GM18508 (cell line): ENCODE measurements around the gene H2BK1.

Source experiments
- ATAC-seq: cut with Tn5 transposase; IDR thresholded peaks from one replicate; pipeline ENCODE4 v1.9.1; 2021; ENCODE audit warnings: moderate number of reproducible peaks; ENCODE audit not compliant: insufficient read depth, unreplicated experiment

H2BK1 gene

DNA sequence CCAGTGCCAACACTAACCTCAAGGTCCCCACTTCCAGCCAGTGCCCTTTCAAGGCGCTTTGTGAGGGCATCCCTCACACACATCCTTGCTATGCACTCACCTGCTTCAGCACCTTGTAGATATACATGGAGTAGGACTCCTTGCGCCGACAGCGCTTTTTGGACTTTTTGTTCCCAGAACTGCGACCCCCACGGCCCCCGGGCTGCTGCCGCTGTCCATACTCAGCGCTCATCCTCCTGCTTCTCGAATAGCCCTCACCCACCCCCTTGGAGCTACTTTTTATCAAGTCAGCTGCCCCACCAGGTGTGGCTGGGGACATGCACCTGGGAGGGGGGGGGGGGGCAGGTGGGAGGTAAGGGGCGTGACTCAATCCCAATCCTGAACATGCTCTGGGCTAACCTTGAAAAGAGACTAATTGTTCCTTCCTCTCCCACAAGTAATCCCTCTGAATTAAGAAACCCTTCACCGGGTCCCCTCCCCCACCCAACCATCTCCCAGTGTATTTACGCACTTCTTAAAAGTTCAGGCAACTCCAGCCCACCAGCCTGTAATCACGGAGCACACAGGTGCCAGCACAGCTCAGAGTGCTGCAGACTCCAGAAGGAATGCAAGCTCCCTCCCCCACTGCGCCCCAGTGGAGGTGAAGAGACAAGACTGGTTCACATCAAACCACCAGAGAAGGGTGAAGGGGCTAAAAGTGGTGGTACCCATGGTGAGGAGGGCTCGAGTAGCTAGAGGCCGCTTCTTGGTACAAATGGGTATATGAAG lies at the start of gene H2BK1:
Gene H2BK1 (minus strand): TSS at position 402 of the 768 bp plus-strand sequence. CDS start 170 bp downstream, at position 232.
- ATAC-seq = no peak

DNA sequence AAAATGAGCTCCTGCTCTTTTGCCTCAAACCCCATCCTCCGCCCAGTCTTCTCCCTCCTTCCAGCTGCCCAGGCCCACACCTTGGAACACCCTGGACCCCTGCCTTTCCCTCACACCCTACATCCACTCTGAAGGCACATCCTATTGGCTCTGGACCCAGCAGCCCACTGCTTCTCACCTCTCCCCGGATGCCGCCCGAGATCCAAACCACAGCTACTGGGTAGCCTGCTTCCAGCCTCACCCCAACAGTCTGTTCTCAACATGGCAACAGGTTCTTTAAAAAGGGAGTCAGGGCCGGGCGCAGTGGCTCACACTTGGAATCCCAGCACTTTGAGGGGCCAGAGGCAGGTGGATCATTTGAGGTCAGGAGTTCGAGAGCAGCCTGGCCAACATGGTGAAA lies 47.7 kb upstream of the H2BK1 start:
- no peak for ATAC-seq

DNA sequence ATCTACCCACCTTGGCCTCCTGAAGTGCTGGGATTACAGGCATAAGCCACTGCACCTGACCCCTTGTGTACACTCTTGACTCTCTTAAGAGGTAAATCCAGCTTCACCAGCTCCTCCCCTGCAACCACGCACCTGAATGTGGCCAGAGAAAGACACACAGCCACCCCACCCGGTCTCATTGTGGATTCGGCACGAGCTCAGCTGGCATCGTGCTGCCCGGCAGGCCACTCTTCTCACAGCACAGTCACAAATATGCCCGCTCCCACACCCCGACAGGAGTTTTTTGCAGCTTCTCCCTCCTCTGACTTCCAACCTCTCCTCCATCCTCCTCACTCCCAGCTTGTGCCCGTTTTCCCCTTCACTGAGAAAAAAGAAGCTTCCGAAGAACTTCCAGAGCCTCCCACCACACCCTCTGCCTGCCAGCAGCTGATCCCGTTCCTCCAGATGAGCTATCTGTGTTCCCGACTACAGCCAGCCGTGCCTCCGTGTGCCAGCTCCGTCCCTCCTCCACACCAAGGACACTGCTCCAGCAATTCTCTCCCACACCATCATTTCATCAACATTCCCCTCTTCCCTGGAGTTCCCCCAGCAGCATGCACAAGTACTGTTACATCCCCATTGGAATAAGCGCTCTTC lies 46.2 kb upstream of the H2BK1 start:
- no peak for ATAC-seq

DNA sequence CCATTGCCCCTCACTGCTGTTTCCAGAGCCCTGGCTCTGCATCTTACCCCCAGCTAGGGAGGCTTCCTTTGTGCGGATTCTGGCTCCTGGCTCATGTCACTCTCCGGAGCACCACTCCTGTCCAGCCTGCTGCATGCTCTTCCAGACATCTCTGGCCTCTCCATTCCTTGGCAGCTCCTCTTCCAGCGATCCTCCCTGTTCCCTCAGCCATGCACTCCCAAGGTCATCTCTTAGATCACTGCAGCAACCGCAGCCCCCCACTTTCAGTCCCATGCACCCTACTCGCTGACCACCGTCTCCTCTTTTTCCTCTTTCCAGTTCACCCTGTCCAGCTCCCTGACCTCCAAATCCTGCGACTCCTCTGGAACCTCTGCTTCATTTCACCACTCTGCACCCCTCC lies 45.1 kb upstream of the H2BK1 start:
- ATAC-seq = no peak

GRCh38 chr7:151254851-151255250 lies 44.6 kb upstream of the H2BK1 start:
- no peak for ATAC-seq

DNA sequence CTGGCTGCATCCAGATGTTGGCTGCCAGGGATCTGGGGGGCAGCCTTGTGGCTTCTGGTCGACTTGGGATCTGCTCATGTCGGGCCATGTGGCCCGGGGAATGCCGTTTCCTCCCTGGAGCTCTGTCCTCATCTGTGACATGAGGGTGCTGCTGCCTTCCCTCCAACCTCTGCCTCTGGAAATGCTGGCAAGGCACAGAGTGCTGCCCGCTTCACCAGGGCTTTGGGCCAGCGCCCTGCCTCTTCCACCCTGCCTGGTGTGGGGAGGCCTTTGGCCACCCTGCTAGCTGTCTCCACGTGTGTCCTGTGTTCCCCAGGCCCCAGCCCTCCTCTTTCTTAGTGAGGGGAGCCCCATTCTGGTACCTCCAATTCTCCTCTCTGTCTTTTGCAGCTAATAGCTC lies 44.0 kb upstream of the H2BK1 start:
- no peak for ATAC-seq

GRCh38 chr7:151252961-151253711 lies 42.8 kb upstream of the H2BK1 start:
- no peak for ATAC-seq

DNA sequence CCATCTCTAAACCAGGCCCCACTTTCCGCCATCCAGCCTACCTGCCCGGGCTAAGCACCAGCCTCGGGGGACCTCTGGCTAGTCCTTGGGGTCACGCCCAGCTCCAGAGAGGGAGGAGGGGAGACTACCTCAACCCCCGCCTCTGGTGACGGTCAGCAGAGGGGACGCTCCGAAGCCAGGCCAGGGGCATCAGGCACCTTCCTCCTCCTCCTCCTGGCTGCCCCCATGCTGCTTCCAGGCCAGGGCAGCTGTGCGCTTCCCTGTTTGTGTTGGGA lies 42.2 kb upstream of the H2BK1 start:
- no peak for ATAC-seq

GRCh38 chr7:151251689-151252560 lies 41.6 kb upstream of the H2BK1 start:
- ATAC-seq = no peak

GRCh38 chr7:151251328-151251688 lies 41.0 kb upstream of the H2BK1 start:
- ATAC-seq = no peak

- no peak for ATAC-seq
Measured at GRCh38 chr7:151250181-151251132, 40.2 kb upstream of the H2BK1 start.

- ATAC-seq = no peak
Measured at GRCh38 chr7:151249732-151250072, 39.4 kb upstream of the H2BK1 start.

DNA sequence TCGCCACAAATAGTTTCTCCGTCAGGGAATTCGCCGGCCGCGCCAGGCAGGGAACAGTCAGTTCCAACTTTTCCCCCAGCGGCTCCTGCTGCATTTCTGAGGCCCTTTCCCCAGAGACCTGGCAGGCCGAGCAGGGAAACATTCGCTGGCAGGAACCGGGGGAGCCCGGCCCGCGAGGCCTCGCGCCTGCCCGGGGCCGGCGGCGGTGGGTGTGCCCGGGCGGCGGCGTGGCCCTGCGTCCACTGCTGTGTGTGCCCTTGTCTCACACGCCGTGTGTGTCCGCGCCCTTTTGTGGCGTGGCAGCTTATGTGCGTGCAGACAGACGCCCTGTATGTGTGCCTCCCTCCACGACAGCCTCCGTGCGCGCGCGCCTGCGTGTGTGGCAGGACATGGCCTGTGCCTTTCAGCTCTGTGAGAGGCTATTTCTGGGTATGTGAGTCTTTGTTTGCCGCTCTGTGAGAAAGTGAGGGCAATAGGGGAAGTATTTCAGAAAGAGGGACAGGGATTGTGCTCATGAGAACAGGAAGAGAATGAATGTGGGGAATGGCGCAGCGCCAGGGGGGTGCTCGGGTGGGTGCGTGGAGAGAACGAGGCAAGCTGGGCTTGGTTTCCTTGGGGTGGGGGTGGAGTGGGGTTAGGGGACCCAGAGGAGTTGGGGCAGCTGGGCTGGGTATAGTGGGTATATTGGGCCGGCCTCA lies 38.9 kb upstream of the H2BK1 start:
- no peak for ATAC-seq

DNA sequence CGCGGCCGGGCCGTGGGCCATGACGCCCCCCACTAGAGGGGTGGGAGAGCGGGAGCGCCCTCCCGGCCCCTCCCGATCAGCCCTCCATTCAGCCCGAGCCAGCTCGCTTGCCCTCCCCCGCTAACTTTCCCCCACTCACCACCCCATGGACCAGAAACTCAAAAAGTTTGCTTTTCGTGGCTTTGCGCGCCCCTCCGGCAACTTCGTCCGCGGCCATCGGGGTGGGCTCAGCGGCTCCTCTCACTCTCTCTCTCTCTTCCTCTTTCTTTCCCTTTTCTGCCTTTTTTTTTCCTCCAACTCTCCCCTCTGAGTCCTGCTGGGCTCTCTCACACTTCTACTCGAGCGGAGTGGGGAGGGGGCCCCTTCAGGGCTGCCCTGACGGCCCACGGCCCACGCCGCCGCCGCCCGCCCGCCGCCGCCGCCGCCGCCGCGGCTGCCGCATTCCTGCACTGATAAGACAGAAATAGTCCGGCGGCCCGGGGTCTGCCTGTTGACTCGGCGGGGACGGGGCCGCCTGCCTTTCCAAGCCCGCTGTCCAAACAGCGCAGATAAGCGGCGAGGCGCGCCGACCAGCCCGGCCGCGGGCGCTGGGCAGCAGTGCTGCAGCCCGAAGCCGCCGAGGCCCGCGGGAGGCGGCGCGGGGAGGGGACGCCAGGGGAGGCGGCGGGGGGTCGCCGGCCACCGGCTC lies 38.2 kb upstream of the H2BK1 start, which contains the start of gene SMARCD3:
Gene SMARCD3 (minus strand): TSS at position 349 of the 688 bp plus-strand sequence. CDS start 132 bp downstream, at position 217.
- no peak for ATAC-seq

GRCh38 chr7:151247611-151248345 lies 37.5 kb upstream of the H2BK1 start:
- no peak for ATAC-seq

DNA sequence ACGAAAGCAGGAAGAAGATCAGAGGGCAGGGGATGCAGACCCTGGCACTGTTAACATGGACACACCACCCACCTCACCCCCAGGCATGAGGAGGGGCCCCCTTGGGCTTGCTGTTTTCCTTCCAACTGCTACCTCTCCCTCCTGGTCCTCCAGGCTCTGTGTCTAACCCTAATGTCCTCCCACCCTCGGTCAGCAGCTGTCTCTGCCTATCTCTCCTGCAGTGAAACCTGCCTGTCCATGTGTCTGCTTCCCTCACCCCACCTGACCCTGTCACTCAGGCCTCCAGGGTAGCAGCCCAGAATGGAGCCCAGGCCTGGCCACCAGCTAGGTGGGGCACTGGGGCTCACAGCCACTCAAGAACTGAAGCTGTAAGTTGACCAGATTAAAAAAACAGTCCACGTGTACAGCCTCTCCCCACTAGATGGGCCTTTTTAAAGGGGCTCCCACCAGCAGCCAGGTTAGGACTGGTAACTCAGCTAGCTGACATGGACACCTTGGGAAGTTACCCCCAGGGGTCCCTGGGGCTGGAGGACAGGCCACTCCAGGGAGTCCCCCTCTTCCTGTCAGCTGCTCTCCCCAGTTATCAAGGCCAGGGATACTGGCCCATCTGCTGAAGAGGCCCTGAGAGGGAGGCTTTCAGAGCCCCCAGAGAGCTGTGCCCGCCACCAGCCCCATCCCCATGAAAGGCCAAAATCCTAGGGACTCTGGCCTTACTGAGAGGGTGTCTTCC lies 36.7 kb upstream of the H2BK1 start:
- no peak for ATAC-seq
